SU-DHL-6 (cell line): ENCODE measurements around the gene EEPD1.

Experiments
- H2AFZ ChIP-seq: fragments of 200-600 bp; sonication (generic); 2 replicates; pipeline ENCODE4 v1.6.1; 2014; ENCODE audit warnings: low read depth, mild to moderate bottlenecking, moderate library complexity, mixed read lengths, antibody characterized with exemption, low read length; ENCODE audit not compliant: severe bottlenecking
- H3F3A ChIP-seq: fragments of 200-600 bp; shearing (Covaris generic); 2 replicates; pipeline ENCODE4 v1.6.0; 2016; ENCODE audit warnings: antibody characterized with exemption, mild to moderate bottlenecking; ENCODE audit not compliant: insufficient read depth
- H3K27ac ChIP-seq: fragments of 200-600 bp; sonication (generic); 2 replicates; pipeline ENCODE4 v1.5.1; 2016; ENCODE audit warnings: low read depth, mild to moderate bottlenecking, low read length, moderate library complexity, mixed read lengths
- H3K27me3 ChIP-seq: fragments of 200-600 bp; sonication (generic), shearing (Covaris generic); 2 replicates; pipeline ENCODE4 v1.6.0; 2014; ENCODE audit warnings: mild to moderate bottlenecking, low read length
- H3K36me3 ChIP-seq: fragments of 200-600 bp; sonication (generic); 2 replicates; pipeline ENCODE4 v1.6.1; 2014; ENCODE audit warnings: mild to moderate bottlenecking, low read length, mixed read lengths
- H3K4me2 ChIP-seq: fragments of 300-600, 200-600 bp; shearing (Covaris generic), sonication (generic); 2 replicates; pipeline ENCODE4 v1.6.0; 2014; ENCODE audit warnings: low read length, low read depth, mild to moderate bottlenecking; ENCODE audit not compliant: poor library complexity, severe bottlenecking
- H3K4me3 ChIP-seq: fragments of 200-600 bp; sonication (generic); 2 replicates; pipeline ENCODE4 v1.5.1; 2014; ENCODE audit warnings: antibody characterized with exemption, low read length, mild to moderate bottlenecking, mixed read lengths; ENCODE audit not compliant: insufficient read depth, poor library complexity, severe bottlenecking
- H3K79me2 ChIP-seq: fragments of 200-600 bp; sonication (generic); 2 replicates; pipeline ENCODE4 v1.6.1; 2014; ENCODE audit warnings: mild to moderate bottlenecking, low read length, moderate library complexity; ENCODE audit not compliant: insufficient read depth
- H3K9ac ChIP-seq: fragments of 200-600 bp; sonication (generic); 2 replicates; pipeline ENCODE4 v1.7.0; 2014; ENCODE audit warnings: mild to moderate bottlenecking, low read length
- H3K9me2 ChIP-seq: fragments of 200-600 bp; sonication (generic); replicated peaks from 2 replicates; pipeline ENCODE4 v1.6.1; 2014; ENCODE audit warnings: low read length; ENCODE audit not compliant: insufficient read depth
- H3K9me3 ChIP-seq: fragments of 200-600 bp; sonication (generic); 2 replicates; pipeline ENCODE4 v1.6.1; 2014; ENCODE audit warnings: low read length, mixed read lengths; ENCODE audit not compliant: insufficient read depth
- H4K20me1 ChIP-seq: fragments of 200-600 bp; sonication (generic); 2 replicates; pipeline ENCODE4 v1.6.1; 2014; ENCODE audit warnings: low read depth, mild to moderate bottlenecking, antibody characterized with exemption, low read length, moderate library complexity, mixed read lengths
- CTCF ChIP-seq: fragments of 200-600 bp; sonication (generic); IDR thresholded peaks from one replicate; pipeline ENCODE4 v1.5.1; 2017; ENCODE audit warnings: antibody characterized with exemption, mild to moderate bottlenecking, low read length, moderate library complexity; ENCODE audit not compliant: insufficient read depth, poor library complexity, severe bottlenecking
- EZH2phosphoT487 ChIP-seq: fragments of 200-600 bp; sonication (generic), shearing (Covaris generic); conservative IDR thresholded peaks from 2 replicates; pipeline ENCODE4 v1.6.1; 2018; ENCODE audit warnings: mild to moderate bottlenecking, antibody characterized with exemption, low read length, moderate library complexity, mixed read lengths

The EEPD1 gene

GRCh38 chr7:36286226-36286625, 133.2 kb downstream of the EEPD1 start:
- Histone ChIP-seq H3K27ac (peak overlapping the region; percentile 91), H3K9me3 (no peaks in the 10 kb centered on the region), H2AFZ (no peak overlapping the region), H3K9me2 (no peaks in the 10 kb centered on the region), H3K4me2 (peak overlapping the region; percentile 46), H3K4me3 (no peak overlapping the region), H4K20me1 (no peaks in the 10 kb centered on the region), H3F3A (peaks cover 73% of the 10 kb centered on the region), H3K9ac (peak overlapping the region; percentile 49), H3K79me2 (no peaks in the 10 kb centered on the region; the same call in 1 of the 2 replicates), H3K36me3 (peaks cover 11% of the 10 kb centered on the region), H3K27me3 (no peaks in the 10 kb centered on the region)
- TF ChIP-seq EZH2phosphoT487 (no peak), CTCF (no peak)

GRCh38 chr7:36286688-36287087, 133.6 kb downstream of the EEPD1 start:
- no peaks in the 10 kb centered on the region for H3K9me2 ChIP-seq
- peaks cover 69% of the 10 kb centered on the region for H3F3A ChIP-seq
- TF ChIP-seq EZH2phosphoT487 (no peak), CTCF (no peak)
- H3K9me3 ChIP-seq: no peaks in the 10 kb centered on the region
- H3K27me3 ChIP-seq: no peaks in the 10 kb centered on the region
- H2AFZ ChIP-seq: no peak overlapping the region
- peaks cover 11% of the 10 kb centered on the region for H3K36me3 ChIP-seq
- H3K79me2 ChIP-seq: no peaks in the 10 kb centered on the region; the same call in 1 of the 2 replicates
- no peaks in the 10 kb centered on the region for H4K20me1 ChIP-seq
- H3K9ac ChIP-seq: peak overlapping the region; percentile 49
- peak overlapping the region; percentile 91 for H3K27ac ChIP-seq
- H3K4me3 ChIP-seq: no peak overlapping the region
- peak overlapping the region; percentile 46 for H3K4me2 ChIP-seq

DNA sequence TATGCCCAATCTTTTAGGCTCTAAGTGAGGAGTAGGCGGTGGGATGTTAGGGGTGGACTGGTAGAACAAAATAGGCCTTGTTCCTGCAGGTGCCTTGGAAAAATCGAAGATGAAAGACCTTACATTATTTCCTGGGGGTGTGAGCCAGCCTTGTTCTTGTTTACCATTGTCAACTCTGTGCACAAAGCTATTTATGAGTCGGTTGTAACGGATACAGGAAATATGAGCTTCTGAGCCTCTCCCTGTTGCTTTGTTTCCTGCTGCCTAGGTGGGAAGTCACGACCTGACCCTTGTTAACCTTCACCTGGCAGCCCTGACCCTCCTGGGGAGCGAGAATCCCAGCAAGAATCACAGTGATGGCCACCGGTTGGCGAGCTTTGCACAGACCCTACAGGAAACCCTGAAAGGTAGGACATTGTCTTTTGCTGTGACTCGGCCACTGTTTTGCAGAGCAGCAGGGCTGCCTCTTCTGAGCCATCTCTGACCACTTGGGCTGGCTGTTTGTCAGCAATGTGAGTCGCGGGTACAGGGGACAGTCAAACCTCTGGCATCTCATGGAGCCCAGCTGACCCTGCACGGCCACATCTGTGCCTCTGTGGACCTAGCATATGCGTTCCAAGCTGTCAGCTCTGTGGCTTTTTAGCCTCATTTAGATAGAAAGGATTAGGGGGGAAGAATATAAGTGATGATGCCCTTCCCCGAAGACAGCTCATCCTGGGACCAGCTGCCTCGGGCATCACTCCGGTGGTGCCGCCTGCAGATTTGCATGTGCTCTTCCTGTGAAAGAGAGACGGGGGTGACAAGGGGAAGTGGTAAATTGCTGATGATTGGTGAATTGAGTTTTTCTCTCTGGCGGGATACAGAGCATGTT, 134.6 kb downstream of the EEPD1 start:
- Histone ChIP-seq H4K20me1 (no peaks in the 10 kb centered on the region), H3F3A (peaks cover 59% of the 10 kb centered on the region), H2AFZ (no peak overlapping the region), H3K27me3 (no peaks in the 10 kb centered on the region), H3K27ac (peak overlapping the region; percentile 91), H3K4me2 (peak overlapping the region; percentile 41), H3K36me3 (peaks cover 11% of the 10 kb centered on the region), H3K4me3 (no peak overlapping the region), H3K9me2 (no peaks in the 10 kb centered on the region), H3K9ac (peak overlapping the region; percentile 49), H3K9me3 (no peaks in the 10 kb centered on the region), H3K79me2 (no peaks in the 10 kb centered on the region; the same call in 1 of the 2 replicates)
- TF ChIP-seq EZH2phosphoT487: no peak
- no peak for TF ChIP-seq CTCF
